HepG2 (cell line): ENCODE measurements around the gene MADD. TPM values are rescaled to one million over a fixed set of nuclear protein-coding genes. Genes with fewer than 3 reads are reported as not detected.

Experiments
- BCL3 ChIP-seq: sonication (generic); formaldehyde crosslinking; IDR thresholded peaks from 2 replicates; pipeline ENCODE4 v1.5.1; 2020; ENCODE audit warnings: mild to moderate bottlenecking, missing genetic modification reagents, moderate library complexity
- BCL6 ChIP-seq: IDR thresholded peaks from 2 replicates; pipeline ENCODE4 v1.6.1; 2016; ENCODE audit warnings: missing genetic modification reagents, missing compliant biosample characterization
- CHD4 ChIP-seq: fragments of 200-600 bp; sonication (generic); IDR thresholded peaks from 2 replicates; pipeline ENCODE4 v1.7.0; 2017; ENCODE audit warnings: mild to moderate bottlenecking, low read length, borderline replicate concordance
- CSRNP1 ChIP-seq: sonication (generic); formaldehyde crosslinking; IDR thresholded peaks from 2 replicates; pipeline ENCODE4 v1.8.1; 2023; ENCODE audit warnings: mild to moderate bottlenecking, missing genetic modification reagents
- FOSL1 ChIP-seq: sonication (generic); formaldehyde crosslinking; IDR thresholded peaks from 2 replicates; pipeline ENCODE4 v1.9.0; 2021; ENCODE audit warnings: missing genetic modification reagents, borderline replicate concordance
- KDM2A ChIP-seq: sonication (generic); formaldehyde crosslinking; IDR thresholded peaks from 2 replicates; pipeline ENCODE4 v1.4.0; 2020; ENCODE audit warnings: low read depth, missing genetic modification reagents, borderline replicate concordance
- MEIS2 ChIP-seq: sonication (generic); formaldehyde crosslinking; IDR thresholded peaks from 2 replicates; pipeline ENCODE4 v1.9.0; 2021; ENCODE audit warnings: mild to moderate bottlenecking, missing genetic modification reagents
- NFE2L1 ChIP-seq: sonication (generic); formaldehyde crosslinking; IDR thresholded peaks from 2 replicates; pipeline ENCODE4 v1.4.0; 2020; ENCODE audit warnings: missing genetic modification reagents, mild to moderate bottlenecking, borderline replicate concordance
- NFIB ChIP-seq: sonication (generic); formaldehyde crosslinking; IDR thresholded peaks from 2 replicates; pipeline ENCODE4 v1.9.0; 2021; ENCODE audit warnings: missing genetic modification reagents, mild to moderate bottlenecking, borderline replicate concordance
- PLRG1 ChIP-seq: fragments of 450-650 bp; conservative IDR thresholded peaks from 2 replicates; pipeline ENCODE4 v1.6.1; 2016
- POLR2A ChIP-seq, 2 experiments: IDR thresholded peaks; 2 replicates each; pipeline ENCODE4 v1.6.1; 2011; ENCODE audit warnings: low read depth in 2 of 2, low read length in 2 of 2, mild to moderate bottlenecking in 1 of 2, moderate library complexity in 1 of 2; ENCODE audit not compliant: insufficient read depth in 1 of 2
- RAD51 ChIP-seq: fragments of 450-650 bp; IDR thresholded peaks from 2 replicates; pipeline ENCODE4 v1.6.1; 2016; ENCODE audit warnings: borderline replicate concordance
- SAP130 ChIP-seq: IDR thresholded peaks from 2 replicates; pipeline ENCODE4 v1.6.1; 2016; ENCODE audit warnings: low read depth
- SMARCE1 ChIP-seq: fragments of 450-650 bp; IDR thresholded peaks from 2 replicates; pipeline ENCODE4 v1.6.1; 2017; ENCODE audit warnings: borderline replicate concordance
- ZNF20 ChIP-seq: sonication (generic); formaldehyde crosslinking; IDR thresholded peaks from 2 replicates; pipeline ENCODE4 v1.4.0; 2020; ENCODE audit warnings: mild to moderate bottlenecking, moderate library complexity, missing genetic modification reagents
- ZNF678 ChIP-seq: sonication (generic); formaldehyde crosslinking; IDR thresholded peaks from 2 replicates; pipeline ENCODE4 v1.4.0; 2020; ENCODE audit warnings: mild to moderate bottlenecking, missing genetic modification reagents
- ZNF770 ChIP-seq: sonication (generic); formaldehyde crosslinking; IDR thresholded peaks from 2 replicates; pipeline ENCODE4 v1.5.0; 2020; ENCODE audit warnings: mild to moderate bottlenecking, missing genetic modification reagents
- ZNF784 ChIP-seq: sonication (generic); formaldehyde crosslinking; IDR thresholded peaks from 2 replicates; pipeline ENCODE4 v1.5.1; 2020; ENCODE audit warnings: missing genetic modification reagents, mild to moderate bottlenecking, borderline replicate concordance
- ZNF788 ChIP-seq: sonication (generic); formaldehyde crosslinking; IDR thresholded peaks from 2 replicates; pipeline ENCODE4 v1.5.0; 2020; ENCODE audit warnings: mild to moderate bottlenecking, missing genetic modification reagents, borderline replicate concordance
- ZUFSP ChIP-seq: sonication (generic); formaldehyde crosslinking; IDR thresholded peaks from 2 replicates; pipeline ENCODE4 v1.9.0; 2021; ENCODE audit warnings: missing genetic modification reagents, mild to moderate bottlenecking, borderline replicate concordance
- polyA plus RNA-seq, 8 experiments: library from polyadenylated mRNA; depleted of rRNA in 3 of 8; stranded (reverse) in 7 of 8; unstranded in 1 of 8; fragments of >200 nt; fragmentation: Illumina TruSeq in 4 of 8; extraction: Trizol in 4 of 8; gene quantifications; 2 replicates each; pipeline versions ENCODE4 v1.2.1 to v1.2.3, GENCODE V29; 2011 to 2016; ENCODE audit warnings: low read depth in 4 of 8, missing spikeins in 1 of 8, mixed read lengths in 1 of 8; ENCODE audit not compliant: insufficient read depth in 1 of 8
- total RNA-seq, 5 experiments: library from RNA; depleted of rRNA; stranded (reverse); fragments of >200 nt; fragmentation: Illumina TruSeq; extraction: Trizol; gene quantifications; 2 replicates each; pipeline ENCODE4 v1.2.3, GENCODE V29; 2016; ENCODE audit warnings: low read depth in 1 of 5

MADD gene
- total and polyA plus RNA-seq, 2 of the 13 experiments (the other 11 are each of a cell fraction or from before 2014, with no cell fraction given): 18.0 to 29.2 TPM

- TF ChIP-seq ZUFSP (CRISPR knock-in tag): no peak
- TF ChIP-seq FOSL1 (CRISPR knock-in tag): no peak
- no peak for TF ChIP-seq RAD51
- peak; percentile 67; the same call in 1 of the 2 replicates for TF ChIP-seq CSRNP1
- TF ChIP-seq NFE2L1 (CRISPR knock-in tag): no peak
- no peak for TF ChIP-seq ZNF678
- no peak for TF ChIP-seq SMARCE1
- peak; percentile 97 for TF ChIP-seq ZNF770 (CRISPR knock-in tag)
- TF ChIP-seq NFIB (CRISPR knock-in tag): no peak
- TF ChIP-seq KDM2A (CRISPR knock-in tag): peak; percentile 55
- no peak for TF ChIP-seq ZNF20 (CRISPR knock-in tag)
- TF ChIP-seq PLRG1: no peak
- TF ChIP-seq BCL6 (CRISPR knock-in tag): peak; percentile 62; the same call in 1 of the 2 replicates
- TF ChIP-seq ZNF784 (CRISPR knock-in tag): no peak
- no peak for TF ChIP-seq CHD4
- peak; percentile 88 for TF ChIP-seq SAP130 (CRISPR knock-in tag)
- TF ChIP-seq MEIS2 (CRISPR knock-in tag): no peak
- no peak for TF ChIP-seq BCL3
- peak in 1 of 2 experiments; percentile 58; a peak in 2 of 4 replicates for TF ChIP-seq POLR2A (IDR thresholded peaks at IDR 0.05; ENCODE audit: insufficient read depth in 1 of 2, low read depth in 2 of 2, low read length in 2 of 2)
- TF ChIP-seq ZNF788 (CRISPR knock-in tag): no peak
Measured at GRCh38 chr11:47257517-47258316, 12.2 kb upstream of the MADD start, which contains the start of gene NR1H3 (continued).
